ENCODE data around the gene ZCCHC14.

ZCCHC14 gene

GRCh38 chr16:87437911-87438610 lies 54.8 kb downstream of the ZCCHC14 start:
- Histone ChIP-seq H3K36me3 (ENCODE audit: low read length) (no peaks in the 10 kb centered on the region), H4K20me1 (ENCODE audit: low read depth, low read length) (no peaks in the 10 kb centered on the region), H3K9me3 (ENCODE audit: insufficient read depth, low read length) (no peaks in the 10 kb centered on the region), H3K4me3 (ENCODE audit: insufficient read depth, low read length, poor library complexity, severe bottlenecking) (no peak overlapping the region), H3F3A (ENCODE audit: insufficient read depth) (no peaks in the 10 kb centered on the region), H3K9me2 (replicated peaks; ENCODE audit: insufficient read depth, low read length) (no peaks in the 10 kb centered on the region), H3K4me2 (ENCODE audit: low read depth, low read length, poor library complexity, severe bottlenecking) (no peak overlapping the region), H3K9ac (ENCODE audit: low read length) (no peak overlapping the region), H3K79me2 (ENCODE audit: insufficient read depth, low read length) (no peaks in the 10 kb centered on the region), H2AFZ (ENCODE audit: low read depth, low read length, severe bottlenecking) (no peak overlapping the region), H3K27me3 (ENCODE audit: low read length) (no peaks in the 10 kb centered on the region), H3K27ac (ENCODE audit: low read depth, low read length) (no peak overlapping the region)
- TF ChIP-seq CTCF (IDR thresholded peaks at IDR 0.05; ENCODE audit: insufficient read depth, low read length, poor library complexity, severe bottlenecking) (no peak), EZH2phosphoT487 (conservative IDR thresholded peaks at IDR 0.05; ENCODE audit: low read length) (no peak)

- no peaks in the 10 kb centered on the region for H3K9me2 ChIP-seq (replicated peaks; ENCODE audit: insufficient read depth, low read length)
- no peaks in the 10 kb centered on the region for H3F3A ChIP-seq (ENCODE audit: insufficient read depth)
- no peaks in the 10 kb centered on the region for H3K79me2 ChIP-seq (ENCODE audit: insufficient read depth, low read length)
- H3K9ac ChIP-seq (ENCODE audit: low read length) = no peak overlapping the region
- H3K27ac ChIP-seq (ENCODE audit: low read depth, low read length) = no peak overlapping the region
- H3K4me3 ChIP-seq (ENCODE audit: insufficient read depth, low read length, poor library complexity, severe bottlenecking) = no peak overlapping the region
- H3K36me3 ChIP-seq (ENCODE audit: low read length) = no peaks in the 10 kb centered on the region
- H3K9me3 ChIP-seq (ENCODE audit: insufficient read depth, low read length) = no peaks in the 10 kb centered on the region
- no peak overlapping the region for H3K4me2 ChIP-seq (ENCODE audit: low read depth, low read length, poor library complexity, severe bottlenecking)
- no peaks in the 10 kb centered on the region for H4K20me1 ChIP-seq (ENCODE audit: low read depth, low read length)
- H3K27me3 ChIP-seq (ENCODE audit: low read length) = no peaks in the 10 kb centered on the region
- TF ChIP-seq CTCF (IDR thresholded peaks at IDR 0.05; ENCODE audit: insufficient read depth, low read length, poor library complexity, severe bottlenecking) (no peak), EZH2phosphoT487 (conservative IDR thresholded peaks at IDR 0.05; ENCODE audit: low read length) (no peak)
- no peak overlapping the region for H2AFZ ChIP-seq (ENCODE audit: low read depth, low read length, severe bottlenecking)
Measured at GRCh38 chr16:87437327-87437726, 55.5 kb downstream of the ZCCHC14 start.

- Histone ChIP-seq H3K4me2 (ENCODE audit: low read depth, low read length, poor library complexity, severe bottlenecking) (no peak overlapping the region), H2AFZ (ENCODE audit: low read depth, low read length, severe bottlenecking) (no peak overlapping the region), H4K20me1 (ENCODE audit: low read depth, low read length) (no peaks in the 10 kb centered on the region), H3K36me3 (ENCODE audit: low read length) (no peaks in the 10 kb centered on the region), H3K27me3 (ENCODE audit: low read length) (no peaks in the 10 kb centered on the region), H3K4me3 (ENCODE audit: insufficient read depth, low read length, poor library complexity, severe bottlenecking) (no peak overlapping the region), H3K9me3 (ENCODE audit: insufficient read depth, low read length) (no peaks in the 10 kb centered on the region), H3K9ac (ENCODE audit: low read length) (no peak overlapping the region), H3K79me2 (ENCODE audit: insufficient read depth, low read length) (no peaks in the 10 kb centered on the region), H3K27ac (ENCODE audit: low read depth, low read length) (no peak overlapping the region), H3K9me2 (replicated peaks; ENCODE audit: insufficient read depth, low read length) (no peaks in the 10 kb centered on the region), H3F3A (ENCODE audit: insufficient read depth) (no peaks in the 10 kb centered on the region)
- no peak for TF ChIP-seq CTCF (IDR thresholded peaks at IDR 0.05; ENCODE audit: insufficient read depth, low read length, poor library complexity, severe bottlenecking)
- no peak for TF ChIP-seq EZH2phosphoT487 (conservative IDR thresholded peaks at IDR 0.05; ENCODE audit: low read length)
Measured at GRCh38 chr16:87436225-87437172, 56.3 kb downstream of the ZCCHC14 start.
